HG03175 (cell line): Measurements from ENCODE around the gene MOGAT1.
"Not testable (repeated sequence)": the region's sequence is repeated elsewhere in the genome, so short reads cannot be mapped to it uniquely, and the experiment has no call there.

Source experiments
- ATAC-seq: cut with Tn5 transposase; IDR thresholded peaks from one replicate; pipeline ENCODE4 v1.9.1; 2021; ENCODE audit warnings: mild to moderate bottlenecking, moderate library complexity; ENCODE audit not compliant: unreplicated experiment

The MOGAT1 gene

DNA sequence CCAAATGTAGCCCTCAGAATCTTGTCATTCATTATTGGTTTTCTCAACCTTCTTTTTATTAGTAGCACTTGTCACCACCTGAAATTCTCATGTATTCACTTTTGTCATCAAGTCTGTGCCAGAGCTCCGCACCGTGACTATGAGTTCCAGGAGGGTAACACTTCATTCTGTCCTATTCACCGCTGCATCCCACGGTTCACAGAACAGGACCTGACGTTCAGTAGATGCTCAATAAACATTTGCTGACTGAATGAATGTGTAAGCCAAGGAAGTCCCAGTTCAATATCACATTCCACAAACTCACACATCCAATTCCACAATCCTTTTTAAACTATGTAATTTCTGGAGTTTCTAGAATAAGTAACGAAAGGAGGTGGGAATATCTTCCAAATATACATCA, 65.5 kb downstream of the MOGAT1 start:
- no peak for ATAC-seq

DNA sequence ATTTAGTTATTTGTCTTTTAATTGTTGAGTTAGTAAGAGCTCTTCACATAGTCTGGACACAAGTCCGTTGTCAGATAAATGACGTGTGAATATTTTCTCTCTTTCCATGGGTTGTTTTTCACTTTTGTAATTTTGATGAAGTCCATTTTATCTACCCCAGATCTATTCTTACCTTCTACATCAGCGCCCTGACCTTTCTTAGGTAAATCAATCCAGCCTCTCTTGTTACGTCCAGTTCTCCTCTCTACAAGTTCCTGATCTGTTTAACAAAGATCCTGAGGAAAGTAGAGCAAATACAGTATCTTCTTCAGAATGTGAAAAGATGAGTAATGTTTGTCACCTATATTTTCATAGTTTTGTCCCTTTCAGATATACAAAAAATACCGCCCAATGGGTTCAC, 66.9 kb downstream of the MOGAT1 start:
- no peak for ATAC-seq

DNA sequence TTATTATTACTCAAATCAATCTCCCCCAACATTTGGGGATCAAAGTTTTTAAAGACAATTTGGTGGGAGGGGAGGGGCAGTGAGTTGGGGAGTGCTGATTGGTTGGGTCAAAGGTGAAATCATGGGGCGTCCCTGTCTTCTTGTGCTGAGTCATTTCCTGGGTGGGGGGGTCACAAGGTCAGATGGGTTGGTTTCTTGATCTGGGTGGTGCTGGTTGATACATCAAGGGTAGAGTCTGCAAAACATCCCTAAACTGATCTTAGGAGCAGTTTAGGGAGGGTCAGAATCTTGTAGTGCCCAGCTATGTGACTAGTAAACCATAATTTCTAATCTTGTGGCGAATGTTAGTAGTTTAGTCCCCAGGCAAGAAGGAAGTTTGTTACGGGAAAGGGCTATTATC, 67.4 kb downstream of the MOGAT1 start:
- ATAC-seq, result no peak

DNA sequence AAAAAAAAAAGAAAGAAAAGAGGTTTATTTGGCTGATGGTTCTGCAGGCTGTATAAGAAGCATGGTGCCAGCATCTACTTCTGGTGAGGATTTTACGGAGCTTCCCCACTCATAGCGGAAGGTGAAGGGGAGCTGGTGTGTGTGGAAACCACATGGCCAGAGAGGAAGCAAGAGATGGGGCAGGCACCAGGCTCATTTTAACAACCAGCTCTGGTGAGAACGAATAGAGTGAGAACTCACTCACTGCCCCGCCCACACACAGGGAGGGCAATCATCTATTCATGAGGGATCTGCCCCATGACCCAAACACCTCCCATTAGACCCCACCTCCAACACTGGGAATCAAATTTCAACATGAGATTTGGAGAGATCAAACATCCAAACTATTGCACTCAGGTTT, 68.5 kb downstream of the MOGAT1 start:
- no peak for ATAC-seq

DNA sequence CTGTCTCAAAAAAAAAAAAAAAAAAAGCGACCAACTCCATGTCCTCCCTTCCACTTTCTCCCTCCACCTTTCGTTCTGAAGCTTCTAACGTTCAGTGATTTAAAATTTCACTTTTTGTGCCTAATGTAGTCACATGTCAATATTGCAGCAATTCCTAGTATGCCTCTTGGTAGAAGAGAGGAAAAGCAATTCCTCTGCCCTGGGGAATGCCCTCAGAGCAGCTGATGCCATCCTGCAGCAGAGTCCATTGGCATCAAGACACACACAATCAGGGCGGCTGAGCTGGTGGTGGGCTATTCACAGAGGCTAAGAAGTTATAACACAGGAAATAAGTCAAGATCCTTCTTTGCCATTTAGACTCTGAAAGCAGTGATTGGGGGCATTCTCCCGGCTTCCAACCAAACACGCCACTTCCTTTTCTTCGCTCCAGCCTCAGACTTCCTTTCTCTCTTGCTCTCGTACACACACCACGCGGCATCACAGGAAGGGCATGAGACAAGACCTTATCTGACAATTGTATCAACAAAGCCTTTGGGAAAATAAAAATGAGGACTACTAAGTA, 71.9 kb downstream of the MOGAT1 start:
- no peak for ATAC-seq

DNA sequence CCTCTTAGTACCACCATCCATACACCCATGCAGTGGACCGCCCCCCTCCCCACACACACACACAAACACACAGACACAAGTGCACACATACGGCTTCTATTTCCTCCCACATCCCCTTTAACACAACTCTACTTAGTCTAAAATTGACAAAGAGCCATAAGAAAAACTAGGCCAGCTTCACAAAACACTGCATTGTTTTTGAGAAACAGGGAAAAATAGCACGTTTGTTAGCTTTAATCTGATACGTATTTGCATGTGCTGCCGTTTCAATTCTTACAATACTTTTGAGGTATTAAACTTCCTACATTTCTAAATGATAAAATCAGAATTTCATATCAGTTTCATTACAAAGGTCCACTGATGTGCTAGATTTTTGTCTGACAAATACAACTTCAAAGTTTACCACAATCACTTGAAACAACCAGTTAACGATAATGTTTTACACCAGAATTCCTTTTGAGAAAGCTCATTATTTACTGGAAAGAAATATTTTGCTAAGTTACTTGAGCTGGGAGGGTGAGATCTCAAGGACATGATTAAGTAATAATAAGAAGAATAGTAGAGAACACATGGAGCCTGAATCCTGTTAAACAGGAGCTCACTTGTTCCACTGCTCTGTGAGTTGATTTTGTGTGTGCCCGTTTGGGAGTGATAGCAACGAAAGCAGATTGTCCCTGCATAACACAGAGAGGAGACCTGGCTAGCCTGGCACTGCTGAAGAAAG, 74.5 kb downstream of the MOGAT1 start:
- ATAC-seq, result no peak

DNA sequence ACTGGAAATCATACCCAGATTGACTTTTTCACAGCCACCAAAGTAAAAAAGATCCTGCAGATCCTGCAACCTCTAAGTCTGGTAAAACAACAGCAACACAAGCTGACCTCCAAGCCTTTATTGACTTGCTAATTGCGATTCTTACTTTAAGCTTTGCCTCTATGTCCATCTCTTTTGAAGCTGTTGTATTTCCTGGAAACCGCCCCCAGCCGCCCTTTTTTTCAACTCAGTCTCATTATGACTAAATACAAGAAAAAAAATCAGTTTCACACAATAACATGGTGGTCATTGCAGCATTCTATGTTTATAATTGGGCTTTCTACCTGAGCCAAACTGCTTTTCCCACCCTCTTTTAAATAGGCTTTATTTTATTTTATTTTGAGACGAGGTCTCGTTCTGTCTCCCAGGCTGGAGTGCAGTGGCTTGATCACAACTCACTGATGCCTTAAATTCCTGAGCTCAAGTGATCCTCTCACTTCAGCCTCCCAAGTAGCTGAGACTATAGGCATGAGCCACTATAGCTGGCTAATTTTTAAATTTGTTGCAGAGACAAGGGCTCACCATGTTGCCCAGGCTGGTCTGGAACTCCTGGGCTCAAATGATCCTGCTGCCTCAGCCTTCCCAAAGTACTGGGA, 76.2 kb downstream of the MOGAT1 start:
- peak; percentile 77 for ATAC-seq

DNA sequence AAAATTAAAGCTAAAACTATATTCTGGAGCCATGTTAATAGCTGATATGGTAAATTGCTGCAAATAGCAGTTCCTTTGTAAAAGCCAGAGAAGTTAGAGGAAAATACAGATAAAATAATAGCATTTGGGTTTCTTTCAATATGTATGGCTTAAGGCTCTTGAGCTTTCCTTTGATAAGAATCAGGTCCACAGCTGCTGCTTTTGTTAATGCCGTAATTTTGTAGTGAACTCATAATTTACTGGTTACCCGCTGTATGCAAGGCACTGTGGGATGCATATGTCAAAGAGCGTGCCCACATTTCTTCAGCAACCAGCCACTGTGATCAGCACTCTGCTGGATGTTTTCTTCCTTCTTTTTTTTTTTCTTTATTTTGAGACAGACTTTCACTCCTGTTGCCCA, 79.1 kb downstream of the MOGAT1 start:
- no peak for ATAC-seq

DNA sequence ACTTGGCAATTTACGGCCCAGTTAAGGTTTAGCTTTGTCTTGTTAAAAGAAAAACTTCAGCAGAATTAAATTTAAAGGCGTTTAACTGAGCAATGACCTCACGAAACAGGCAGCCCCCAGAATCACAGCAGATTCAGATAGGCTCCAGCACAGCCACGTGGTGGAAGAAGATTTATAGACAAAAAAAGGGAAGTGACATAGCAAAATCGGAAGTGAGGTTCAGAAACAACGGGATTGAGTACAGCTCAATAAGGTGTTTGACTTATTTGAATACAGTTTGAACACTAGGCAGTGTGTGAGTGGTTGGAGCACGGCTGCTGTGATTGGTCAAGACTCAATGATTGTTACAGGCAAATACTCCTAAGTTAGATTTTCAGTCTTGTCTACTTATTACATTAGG, 79.8 kb downstream of the MOGAT1 start:
- ATAC-seq, result no peak

DNA sequence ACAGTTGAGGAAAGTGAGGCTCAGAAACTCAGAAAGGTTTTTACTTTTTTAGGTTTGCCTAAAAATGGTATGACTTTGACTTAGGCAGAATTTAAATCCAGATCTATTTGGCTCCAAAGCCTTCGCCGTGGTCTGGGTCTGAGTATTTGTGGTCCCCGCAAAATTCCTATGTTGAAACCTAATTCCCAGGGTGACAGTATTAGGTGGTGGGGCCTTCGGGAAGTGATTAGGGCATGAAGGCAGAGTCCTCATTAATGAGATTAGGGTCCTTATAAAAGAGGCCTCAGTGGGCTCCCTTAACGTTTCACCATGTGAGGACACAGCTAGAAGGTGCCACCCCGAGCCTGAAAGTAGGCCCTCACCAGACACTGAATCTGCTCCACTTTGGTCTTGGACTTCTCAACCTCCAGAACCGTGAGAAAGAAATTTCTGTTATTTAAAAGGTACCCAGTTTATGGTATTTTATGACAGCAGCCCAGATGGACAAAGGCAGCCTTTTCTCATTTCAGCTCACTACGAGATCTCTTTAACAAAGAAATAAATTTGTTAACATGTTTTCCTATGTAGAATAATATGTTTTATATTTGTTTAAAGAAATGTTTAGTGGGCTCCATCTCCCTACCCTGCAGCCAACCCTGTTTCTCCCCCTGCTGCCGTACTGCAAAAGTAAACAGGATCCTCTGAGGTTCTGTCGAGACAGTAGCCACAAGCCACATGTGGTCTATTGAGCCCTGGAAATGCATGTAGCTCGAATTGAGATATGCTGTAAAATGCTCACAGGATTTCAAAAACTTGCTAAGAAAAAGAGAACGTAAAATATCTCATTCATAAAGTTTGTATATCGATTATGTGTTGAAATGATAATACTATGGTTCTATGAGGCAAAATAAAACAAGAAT, 80.6 kb downstream of the MOGAT1 start:
- ATAC-seq, result no peak

DNA sequence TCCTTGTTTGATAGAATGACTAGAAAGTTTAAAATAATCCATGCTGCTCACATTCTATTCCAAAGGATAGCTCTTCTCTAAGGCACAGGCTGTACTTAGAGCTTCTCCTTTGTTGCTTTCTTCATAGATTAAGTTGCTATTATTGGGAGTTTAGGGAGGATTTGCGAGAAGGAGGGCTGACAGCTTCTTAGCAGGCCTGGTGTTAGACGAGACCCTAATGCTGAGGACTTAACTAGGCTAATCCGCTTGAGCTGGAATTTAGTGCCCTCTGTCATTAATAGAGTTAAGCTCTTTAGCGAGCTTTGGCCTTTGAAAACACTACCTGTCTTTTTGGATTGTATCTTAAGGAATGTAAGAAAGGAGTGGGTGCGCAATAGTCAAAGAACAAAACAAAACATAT, 81.3 kb downstream of the MOGAT1 start:
- no peak for ATAC-seq

DNA sequence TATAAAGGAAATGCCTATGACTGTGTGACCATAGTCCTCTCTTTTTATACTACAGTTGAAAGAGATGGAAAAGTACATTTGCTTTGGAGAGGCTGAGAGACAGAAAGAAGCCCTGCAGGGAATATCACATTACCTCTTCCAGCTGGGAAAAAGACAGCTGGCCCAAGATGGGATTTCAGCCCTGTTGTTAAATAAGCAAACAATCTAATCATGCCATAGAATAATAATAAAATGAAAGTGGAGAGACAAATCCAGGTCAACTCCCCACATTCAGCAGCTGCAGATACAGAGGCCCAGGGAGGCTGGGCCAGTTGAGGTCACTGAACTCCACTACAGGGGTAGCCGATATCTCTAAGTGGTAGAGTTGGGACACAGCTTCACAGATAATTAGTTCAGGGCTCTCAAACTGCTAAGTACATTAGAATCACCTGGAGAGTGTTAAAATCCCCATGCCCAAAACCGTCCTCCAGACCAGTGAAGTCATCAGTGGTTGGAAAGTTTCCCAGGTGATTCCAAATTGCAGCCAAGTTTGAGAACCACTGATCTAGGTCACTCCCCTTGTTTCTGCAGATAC, 81.9 kb downstream of the MOGAT1 start:
- no peak for ATAC-seq

DNA sequence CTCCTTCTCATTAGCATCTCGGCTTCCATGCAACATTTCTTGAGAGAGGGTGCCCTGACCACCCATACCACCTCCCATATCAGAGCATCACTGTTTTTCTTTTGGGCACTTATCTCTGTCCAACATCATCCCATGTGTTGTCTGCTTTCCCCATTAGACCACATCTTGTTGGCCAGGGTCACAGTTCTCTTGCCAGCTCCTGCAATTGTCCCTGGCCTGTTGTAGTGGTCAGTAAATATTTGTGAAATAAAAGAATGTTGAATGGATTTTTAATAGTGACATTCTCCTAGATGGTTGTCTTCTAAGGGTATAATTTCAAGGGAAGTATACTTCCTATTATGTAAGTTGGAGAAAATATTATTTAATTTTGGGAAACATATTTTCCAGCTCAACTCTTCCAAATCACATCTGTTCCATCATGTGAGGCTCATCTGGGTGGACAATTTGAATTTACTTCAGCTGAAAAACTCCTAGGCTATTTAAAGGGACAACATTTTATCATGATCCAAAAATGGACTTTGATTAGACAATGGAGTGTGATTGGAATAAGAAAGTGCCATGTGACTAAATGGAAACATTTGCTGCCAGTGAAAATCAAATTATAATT, 83.0 kb downstream of the MOGAT1 start:
- ATAC-seq, result no peak

DNA sequence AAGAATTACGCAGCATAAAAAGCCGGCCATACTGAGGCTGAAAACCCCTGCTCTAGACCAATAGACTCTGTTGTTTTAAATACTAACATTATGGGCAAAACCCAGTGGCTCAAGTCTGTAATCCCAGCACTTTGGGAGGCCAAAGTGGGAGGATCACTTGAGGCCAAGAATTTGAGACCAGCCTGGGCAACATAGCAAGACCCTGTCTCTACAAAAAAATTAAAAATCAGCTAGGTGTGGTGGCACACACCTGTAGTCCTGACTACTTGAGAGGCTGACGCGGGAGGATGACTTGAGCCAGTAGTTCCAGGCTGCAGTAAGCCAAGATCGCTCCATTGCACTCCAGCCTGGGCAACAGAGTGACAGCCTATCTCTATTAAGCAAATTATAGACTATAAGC, 84.1 kb downstream of the MOGAT1 start:
- not testable (repeated sequence) for ATAC-seq

DNA sequence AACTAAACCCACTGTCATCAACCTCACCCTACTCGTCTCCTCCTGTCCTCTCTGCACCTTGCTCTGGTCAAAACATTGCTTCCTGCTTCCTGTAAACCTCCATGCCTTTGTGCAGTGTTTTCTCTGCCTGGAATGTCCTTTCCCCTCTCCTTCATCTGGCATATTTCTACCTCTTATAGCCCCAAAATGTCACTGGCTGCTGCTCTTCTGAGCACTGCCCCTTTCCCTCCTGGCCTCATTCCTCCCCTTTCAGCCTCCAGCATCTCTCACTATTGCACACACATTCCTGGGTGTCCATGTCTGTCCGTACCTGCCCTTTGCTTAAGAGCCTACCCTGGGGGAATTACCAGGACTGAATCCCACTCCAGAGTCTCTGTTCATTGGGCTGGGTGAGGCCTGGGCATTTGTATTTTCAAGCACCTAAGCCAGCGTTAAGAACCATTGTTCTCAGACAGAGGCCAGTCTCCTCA, 84.9 kb downstream of the MOGAT1 start:
- ATAC-seq, result no peak

DNA sequence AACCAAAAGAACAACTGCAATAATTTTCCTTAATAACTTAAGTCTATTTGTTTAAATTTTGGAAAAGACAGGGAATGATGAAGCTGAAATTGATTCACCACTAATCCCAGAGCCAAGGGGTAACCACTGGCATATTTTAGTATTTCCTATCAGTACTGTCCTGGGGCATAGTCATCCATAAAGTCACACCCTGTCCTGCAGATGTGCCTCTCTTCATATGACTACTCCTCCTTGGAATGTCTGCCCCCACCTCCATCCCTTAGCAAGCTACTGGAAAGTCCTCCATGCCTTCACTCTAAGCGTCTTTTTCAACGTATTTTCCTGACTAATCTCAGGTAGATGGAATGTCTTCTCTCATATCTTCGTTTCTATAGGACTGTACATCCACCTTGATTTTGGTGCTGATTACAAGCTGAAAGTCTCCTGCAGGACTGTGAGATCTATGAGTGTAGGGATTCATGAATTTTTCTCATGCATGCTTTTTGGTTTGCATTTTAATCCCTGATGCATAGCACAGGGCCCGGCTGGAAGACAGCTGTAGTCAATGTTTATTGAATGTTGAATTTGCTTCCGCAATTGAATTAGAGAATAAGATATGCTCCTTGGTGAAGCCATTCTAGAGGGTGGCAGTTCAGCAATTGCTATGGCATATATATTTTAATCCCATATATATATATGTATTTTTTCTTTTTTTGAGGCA, 85.6 kb downstream of the MOGAT1 start:
- no peak for ATAC-seq
